WERI-Rb-1 (cell line): ENCODE results near the gene G2E3.

Experiments
- DNase-seq: peaks from one replicate; pipeline ENCODE4 v3.0.0-alpha.2; 2020
- H3K27ac ChIP-seq: fragments of 250-450 bp; sonication (Bioruptor Pico); 2 replicates; pipeline ENCODE4 v1.5.1; 2020; ENCODE audit warnings: mild to moderate bottlenecking, moderate library complexity
- H3K27me3 ChIP-seq: fragments of 250-450 bp; sonication (Bioruptor Pico); 2 replicates; pipeline ENCODE4 v1.5.1; 2021; ENCODE audit warnings: mild to moderate bottlenecking, low read depth, moderate library complexity; ENCODE audit not compliant: insufficient read depth, severe bottlenecking
- H3K36me3 ChIP-seq: fragments of 250-450 bp; sonication (Bioruptor Pico); 2 replicates; pipeline ENCODE4 v1.5.1; 2020; ENCODE audit warnings: mild to moderate bottlenecking, moderate library complexity
- H3K4me3 ChIP-seq: 2 replicates; pipeline ENCODE4 v1.5.1; 2011; ENCODE audit warnings: low read depth, mild to moderate bottlenecking, control low read depth, low read length
- H3K9me3 ChIP-seq: fragments of 250-450 bp; sonication (Bioruptor Pico); 2 replicates; pipeline ENCODE4 v1.5.1; 2021; ENCODE audit warnings: mild to moderate bottlenecking, moderate library complexity; ENCODE audit not compliant: severe bottlenecking
- TF ChIP-seq, protein P1 (sequence below): IDR thresholded peaks from 2 replicates; pipeline ENCODE4 v1.5.1; 2011; ENCODE audit warnings: low read depth, mild to moderate bottlenecking, control low read depth, inconsistent platforms, low read length

G2E3 gene

DNA sequence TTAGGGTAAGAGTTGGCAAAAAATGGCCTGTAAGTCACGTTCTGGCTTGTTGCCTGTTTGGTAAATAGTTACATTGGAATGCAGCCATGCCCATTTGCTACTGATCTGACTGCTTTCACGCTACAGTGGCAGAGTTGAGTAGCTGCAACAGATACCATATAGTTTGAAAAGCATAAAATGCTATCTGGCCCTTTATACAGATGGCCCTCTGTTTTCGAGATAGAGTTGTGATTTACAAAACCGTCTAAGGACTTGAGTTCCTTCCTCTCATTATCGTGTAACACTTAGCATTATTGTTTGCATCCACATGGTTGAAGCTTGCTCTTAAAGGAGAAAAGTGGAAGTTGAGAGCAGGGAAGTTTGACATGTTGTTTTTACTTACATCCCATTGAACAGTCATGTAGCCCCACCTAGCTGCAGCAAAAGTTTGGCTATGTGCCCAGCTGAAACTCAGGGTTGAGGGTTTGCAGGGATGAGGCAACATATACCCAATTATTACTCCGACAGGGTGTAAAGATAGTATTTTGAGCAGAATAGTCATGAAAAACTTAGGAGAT, 51.9 kb downstream of the G2E3 start:
- no peak overlapping the region for H3K27ac ChIP-seq
- peaks cover 35% of the 10 kb centered on the region for H3K36me3 ChIP-seq
- no peaks in the 10 kb centered on the region for H3K9me3 ChIP-seq
- TF ChIP-seq, protein P1, sequence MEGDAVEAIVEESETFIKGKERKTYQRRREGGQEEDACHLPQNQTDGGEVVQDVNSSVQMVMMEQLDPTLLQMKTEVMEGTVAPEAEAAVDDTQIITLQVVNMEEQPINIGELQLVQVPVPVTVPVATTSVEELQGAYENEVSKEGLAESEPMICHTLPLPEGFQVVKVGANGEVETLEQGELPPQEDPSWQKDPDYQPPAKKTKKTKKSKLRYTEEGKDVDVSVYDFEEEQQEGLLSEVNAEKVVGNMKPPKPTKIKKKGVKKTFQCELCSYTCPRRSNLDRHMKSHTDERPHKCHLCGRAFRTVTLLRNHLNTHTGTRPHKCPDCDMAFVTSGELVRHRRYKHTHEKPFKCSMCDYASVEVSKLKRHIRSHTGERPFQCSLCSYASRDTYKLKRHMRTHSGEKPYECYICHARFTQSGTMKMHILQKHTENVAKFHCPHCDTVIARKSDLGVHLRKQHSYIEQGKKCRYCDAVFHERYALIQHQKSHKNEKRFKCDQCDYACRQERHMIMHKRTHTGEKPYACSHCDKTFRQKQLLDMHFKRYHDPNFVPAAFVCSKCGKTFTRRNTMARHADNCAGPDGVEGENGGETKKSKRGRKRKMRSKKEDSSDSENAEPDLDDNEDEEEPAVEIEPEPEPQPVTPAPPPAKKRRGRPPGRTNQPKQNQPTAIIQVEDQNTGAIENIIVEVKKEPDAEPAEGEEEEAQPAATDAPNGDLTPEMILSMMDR, result peak; percentile 7; the same call in 1 of the 2 replicates
- no peaks in the 10 kb centered on the region for H3K27me3 ChIP-seq
- no peak overlapping the region for H3K4me3 ChIP-seq
- no peak for DNase-seq

GRCh38 chr14:30614155-30614554, 55.2 kb downstream of the G2E3 start:
- Histone ChIP-seq H3K36me3 (peaks cover 27% of the 10 kb centered on the region), H3K27ac (no peak overlapping the region), H3K9me3 (no peaks in the 10 kb centered on the region), H3K4me3 (no peak overlapping the region), H3K27me3 (no peaks in the 10 kb centered on the region)
- DNase-seq, result no peak
- TF ChIP-seq, protein P1, result no peak

GRCh38 chr14:30620178-30620577, 61.2 kb downstream of the G2E3 start:
- TF ChIP-seq, protein P1, result no peak
- H3K9me3 ChIP-seq, result no peaks in the 10 kb centered on the region
- H3K27me3 ChIP-seq, result no peaks in the 10 kb centered on the region
- H3K36me3 ChIP-seq, result peaks cover 13% of the 10 kb centered on the region
- no peak overlapping the region for H3K4me3 ChIP-seq
- H3K27ac ChIP-seq, result no peak overlapping the region
- DNase-seq, result no peak

- Histone ChIP-seq H3K9me3 (no peaks in the 10 kb centered on the region), H3K4me3 (peak overlapping the region; percentile 100), H3K27ac (peak overlapping the region; percentile 90), H3K27me3 (no peaks in the 10 kb centered on the region), H3K36me3 (peaks cover 5% of the 10 kb centered on the region)
- no peak for DNase-seq
- TF ChIP-seq, protein P1, result no peak
Measured at GRCh38 chr14:30621354-30621939, 62.5 kb downstream of the G2E3 start.

GRCh38 chr14:30621940-30622830, 63.2 kb downstream of the G2E3 start, which contains the start of gene SCFD1:
TSS of gene SCFD1 (plus strand) at chr14:30622319. CDS start at chr14:30622339, 20 bp downstream.
- peak within 1 kb of the TSS; percentile 90 for H3K27ac ChIP-seq
- H3K36me3 ChIP-seq, result peaks cover 5% of the 10 kb centered on the region
- H3K9me3 ChIP-seq, result no peaks in the 10 kb centered on the region
- peak within 1 kb of the TSS; percentile 100 for H3K4me3 ChIP-seq
- no peaks in the 10 kb centered on the region for H3K27me3 ChIP-seq
- DNase-seq, result peak; percentile 95
- TF ChIP-seq, protein P1, result no peak
